ENCODE data around the gene KCNC4. TPM values are rescaled to one million over a fixed set of nuclear protein-coding genes. Genes with fewer than 3 reads are reported as not detected.

The KCNC4 gene
- total RNA-seq, 2 experiments from 2014 or later = 4.8 to 9.6 TPM

- no peak for ATAC-seq
- H3K27ac Mint-ChIP-seq = no peak overlapping the region
- H3K27me3 Mint-ChIP-seq = no peaks in the 10 kb centered on the region
- CTCF ChIA-PET = interaction anchor here (1.2 to 2.1 kb wide), 5 partner anchors 14 to 49 kb away, joined by 3 to 6 read pairs (median 4); no protein-coding TSS in a partner anchor
- H3K36me3 Mint-ChIP-seq = no peaks in the 10 kb centered on the region
- no peak for DNase-seq
- no peak overlapping the region for H3K4me3 Mint-ChIP-seq
- H3K4me1 Mint-ChIP-seq = no peaks in the 10 kb centered on the region
- H3K9me3 Mint-ChIP-seq (ENCODE audit: low read depth) = no peaks in the 10 kb centered on the region
Observed at GRCh38 chr1:110245876-110246620, 35.9 kb downstream of the KCNC4 start.

- ATAC-seq (no peak), DNase-seq (no peak)
- H3K4me1 Mint-ChIP-seq = no peaks in the 10 kb centered on the region
- H3K27ac Mint-ChIP-seq = no peak overlapping the region
- peaks cover 2% of the 10 kb centered on the region for H3K36me3 Mint-ChIP-seq
- no peak overlapping the region for H3K4me3 Mint-ChIP-seq
- H3K9me3 Mint-ChIP-seq (ENCODE audit: low read depth) = no peaks in the 10 kb centered on the region
- CTCF ChIA-PET = no interaction called here
- no peaks in the 10 kb centered on the region for H3K27me3 Mint-ChIP-seq
Observed at GRCh38 chr1:110248746-110249145, 38.6 kb downstream of the KCNC4 start.

- Mint-ChIP-seq H3K36me3 (peaks cover 2% of the 10 kb centered on the region), H3K27me3 (no peaks in the 10 kb centered on the region), H3K4me3 (no peak overlapping the region), H3K4me1 (no peaks in the 10 kb centered on the region), H3K27ac (no peak overlapping the region), H3K9me3 (ENCODE audit: low read depth) (no peaks in the 10 kb centered on the region)
- CTCF ChIA-PET = no interaction called here
- DNase-seq (no peak), ATAC-seq (no peak)
Observed at GRCh38 chr1:110249256-110249655, 39.1 kb downstream of the KCNC4 start.

- peaks cover 2% of the 10 kb centered on the region for H3K36me3 Mint-ChIP-seq
- ATAC-seq (no peak), DNase-seq (no peak)
- no peak overlapping the region for H3K4me3 Mint-ChIP-seq
- no peaks in the 10 kb centered on the region for H3K4me1 Mint-ChIP-seq
- H3K27ac Mint-ChIP-seq = no peak overlapping the region
- H3K9me3 Mint-ChIP-seq (ENCODE audit: low read depth) = no peaks in the 10 kb centered on the region
- H3K27me3 Mint-ChIP-seq = no peaks in the 10 kb centered on the region
- CTCF ChIA-PET = no interaction called here
Observed at GRCh38 chr1:110250008-110250407, 39.9 kb downstream of the KCNC4 start.

- H3K4me1 Mint-ChIP-seq = no peaks in the 10 kb centered on the region
- CTCF ChIA-PET = no interaction called here
- DNase-seq = no peak
- H3K9me3 Mint-ChIP-seq (ENCODE audit: low read depth) = no peaks in the 10 kb centered on the region
- ATAC-seq = no peak
- H3K36me3 Mint-ChIP-seq = peaks cover 2% of the 10 kb centered on the region
- no peak overlapping the region for H3K4me3 Mint-ChIP-seq
- no peaks in the 10 kb centered on the region for H3K27me3 Mint-ChIP-seq
- no peak overlapping the region for H3K27ac Mint-ChIP-seq
Observed at GRCh38 chr1:110250749-110251148, 40.6 kb downstream of the KCNC4 start.

- H3K27ac Mint-ChIP-seq = no peak overlapping the region
- no peak for DNase-seq
- H3K36me3 Mint-ChIP-seq = peaks cover 2% of the 10 kb centered on the region
Observed at GRCh38 chr1:110253213-110253612, 43.1 kb downstream of the KCNC4 start.

GRCh38 chr1:110254604-110255391, 44.7 kb downstream of the KCNC4 start:
- no peak for ATAC-seq
- Mint-ChIP-seq H3K4me1 (peaks cover 3% of the 10 kb centered on the region), H3K27ac (no peak overlapping the region), H3K9me3 (ENCODE audit: low read depth) (no peaks in the 10 kb centered on the region), H3K36me3 (peaks cover 2% of the 10 kb centered on the region), H3K27me3 (no peaks in the 10 kb centered on the region), H3K4me3 (no peak overlapping the region)
- CTCF ChIA-PET = interaction anchor here (0.5 kb wide), 1 partner anchor 231 kb away, joined by 3 read pairs; no protein-coding TSS in a partner anchor
- DNase-seq = no peak

More at GRCh38 chr1:110253213-110253612, 43.1 kb downstream of the KCNC4 start:
- no peaks in the 10 kb centered on the region for H3K27me3 Mint-ChIP-seq
- ATAC-seq = no peak
- CTCF ChIA-PET = no interaction called here
- no peaks in the 10 kb centered on the region for H3K4me1 Mint-ChIP-seq
- no peaks in the 10 kb centered on the region for H3K9me3 Mint-ChIP-seq (ENCODE audit: low read depth)
- no peak overlapping the region for H3K4me3 Mint-ChIP-seq

GRCh38 chr1:110255392-110255787, 45.3 kb downstream of the KCNC4 start:
- ATAC-seq (peak; percentile 16), DNase-seq (no peak)

GRCh38 chr1:110258734-110259133, 48.6 kb downstream of the KCNC4 start:
- H3K4me1 Mint-ChIP-seq = peaks cover 4% of the 10 kb centered on the region
- H3K36me3 Mint-ChIP-seq = no peaks in the 10 kb centered on the region
- H3K4me3 Mint-ChIP-seq = no peak overlapping the region
- ATAC-seq (no peak), DNase-seq (no peak)
- no peaks in the 10 kb centered on the region for H3K27me3 Mint-ChIP-seq
- no peak overlapping the region for H3K27ac Mint-ChIP-seq
- CTCF ChIA-PET = interaction anchor here (0.6 to 1.5 kb wide), 2 partner anchors 12 to 51 kb away, joined by 3 to 6 read pairs; no protein-coding TSS in a partner anchor
- H3K9me3 Mint-ChIP-seq (ENCODE audit: low read depth) = no peaks in the 10 kb centered on the region

More at GRCh38 chr1:110255392-110255787, 45.3 kb downstream of the KCNC4 start:
- peaks cover 2% of the 10 kb centered on the region for H3K36me3 Mint-ChIP-seq
- no peak overlapping the region for H3K27ac Mint-ChIP-seq
- no peaks in the 10 kb centered on the region for H3K27me3 Mint-ChIP-seq
- H3K4me3 Mint-ChIP-seq = no peak overlapping the region
- peaks cover 4% of the 10 kb centered on the region for H3K4me1 Mint-ChIP-seq
- CTCF ChIA-PET = interaction anchor here (1.7 kb wide), 1 partner anchor 240 kb away, joined by 3 read pairs; no protein-coding TSS in a partner anchor
- H3K9me3 Mint-ChIP-seq (ENCODE audit: low read depth) = no peaks in the 10 kb centered on the region

- ATAC-seq (no peak), DNase-seq (no peak)
- no peaks in the 10 kb centered on the region for H3K9me3 Mint-ChIP-seq (ENCODE audit: low read depth)
- H3K27me3 Mint-ChIP-seq = no peaks in the 10 kb centered on the region
- no peak overlapping the region for H3K27ac Mint-ChIP-seq
- CTCF ChIA-PET = no interaction called here
- H3K4me1 Mint-ChIP-seq = peaks cover 4% of the 10 kb centered on the region
- H3K4me3 Mint-ChIP-seq = no peak overlapping the region
- no peaks in the 10 kb centered on the region for H3K36me3 Mint-ChIP-seq
Observed at GRCh38 chr1:110259770-110260169, 49.7 kb downstream of the KCNC4 start.

Other genes starting within 250 kb of the KCNC4 start
- 10 to 100 TPM; 67.6 to 70.0 TPM for gene AHCYL1, start 225.5 kb upstream of the KCNC4 start, total RNA-seq
- 10 to 100 TPM; 40.4 to 40.8 TPM for gene STRIP1, start 175.7 kb upstream of the KCNC4 start, total RNA-seq
- not detected for gene ALX3, start 139.6 kb upstream of the KCNC4 start, total RNA-seq
- gene UBL4B, start 97.9 kb upstream of the KCNC4 start, total RNA-seq = not detected
- gene SLC6A17, start 59.8 kb upstream of the KCNC4 start, total RNA-seq = not detected
- 100 to 1,000 TPM in 1 of 2 experiments, 10 to 100 TPM in 1; 76.5 to 122 TPM for gene RBM15, start 129.1 kb downstream of the KCNC4 start, total RNA-seq
- gene SLC16A4, start 180.7 kb downstream of the KCNC4 start, total RNA-seq = under 1 TPM; 0.14 to 0.23 TPM
- gene LAMTOR5, start 197.4 kb downstream of the KCNC4 start, total RNA-seq = 100 to 1,000 TPM; 109 to 130 TPM
- gene PROK1, start 240.8 kb downstream of the KCNC4 start, total RNA-seq = not detected

Measured in activated CD8-positive, alpha-beta memory T cell treated with anti-CD3 and anti-CD28 coated beads, Interleukin-2, amount 10 ng/mL, durations not matched to agents 7 days and 5 days (primary cell).